ENCODE data around the gene PRKCH.

Gene PRKCH

GRCh38 chr14:61575551-61576150 lies 254.3 kb downstream of the PRKCH start:
- no peak for DNase-seq (ENCODE audit: insufficient read length, low spot score)
- FAIRE-seq = no peak

GRCh38 chr14:61577506-61577931 lies 256.1 kb downstream of the PRKCH start:
- no peak for FAIRE-seq
- no peak for DNase-seq (ENCODE audit: insufficient read length, low spot score)

- peak; percentile 56 for FAIRE-seq
Observed at GRCh38 chr14:61578745-61579144, 257.4 kb downstream of the PRKCH start.

GRCh38 chr14:61581340-61581739 lies 260.0 kb downstream of the PRKCH start:
- FAIRE-seq = no peak
- DNase-seq (ENCODE audit: insufficient read length, low spot score) = no peak

More at GRCh38 chr14:61578745-61579144, 257.4 kb downstream of the PRKCH start:
- DNase-seq (ENCODE audit: insufficient read length, low spot score) = no peak

- no peak for FAIRE-seq
Observed at GRCh38 chr14:61581955-61582615, 260.7 kb downstream of the PRKCH start.

GRCh38 chr14:61582815-61583214 lies 261.4 kb downstream of the PRKCH start:
- no peak for FAIRE-seq
- no peak for DNase-seq (ENCODE audit: insufficient read length, low spot score)

More at GRCh38 chr14:61581955-61582615, 260.7 kb downstream of the PRKCH start:
- DNase-seq (ENCODE audit: insufficient read length, low spot score) = no peak

- FAIRE-seq = no peak
- no peak for DNase-seq (ENCODE audit: insufficient read length, low spot score)
Observed at GRCh38 chr14:61584331-61584741, 263.0 kb downstream of the PRKCH start.

- no peak for FAIRE-seq
Observed at GRCh38 chr14:61585598-61586543, 264.5 kb downstream of the PRKCH start.

GRCh38 chr14:61586544-61587055 lies 265.2 kb downstream of the PRKCH start:
- DNase-seq (ENCODE audit: insufficient read length, low spot score) (no peak), FAIRE-seq (no peak)

More at GRCh38 chr14:61585598-61586543, 264.5 kb downstream of the PRKCH start:
- no peak for DNase-seq (ENCODE audit: insufficient read length, low spot score)

GRCh38 chr14:61587081-61587713 lies 265.8 kb downstream of the PRKCH start:
- FAIRE-seq = no peak
- DNase-seq (ENCODE audit: insufficient read length, low spot score) = no peak

- no peak for DNase-seq (ENCODE audit: insufficient read length, low spot score)
- FAIRE-seq = no peak
Observed at GRCh38 chr14:61588419-61588901, 267.1 kb downstream of the PRKCH start.

- DNase-seq (ENCODE audit: insufficient read length, low spot score) (no peak), FAIRE-seq (no peak)
Observed at GRCh38 chr14:61589691-61590581, 268.6 kb downstream of the PRKCH start.

GRCh38 chr14:61591862-61592261 lies 270.5 kb downstream of the PRKCH start:
- FAIRE-seq (no peak), DNase-seq (ENCODE audit: insufficient read length, low spot score) (no peak)

- no peak for FAIRE-seq
- DNase-seq (ENCODE audit: insufficient read length, low spot score) = no peak
Observed at GRCh38 chr14:61593330-61593729, 272.0 kb downstream of the PRKCH start.

GRCh38 chr14:61596990-61597389 lies 275.6 kb downstream of the PRKCH start:
- FAIRE-seq (no peak), DNase-seq (ENCODE audit: insufficient read length, low spot score) (no peak)

GRCh38 chr14:61598980-61599379 lies 277.6 kb downstream of the PRKCH start:
- DNase-seq (ENCODE audit: insufficient read length, low spot score) = no peak
- FAIRE-seq = no peak

GRCh38 chr14:61599942-61600341 lies 278.6 kb downstream of the PRKCH start:
- FAIRE-seq (no peak), DNase-seq (ENCODE audit: insufficient read length, low spot score) (no peak)
